ELF-1 (cell line): ENCODE data around the gene KIF26B.

Source experiments
- DNase-seq: peaks from one replicate; pipeline ENCODE4 v3.0.0-alpha.2; 2016; ENCODE audit warnings: low read depth, low spot score

Gene KIF26B

DNA sequence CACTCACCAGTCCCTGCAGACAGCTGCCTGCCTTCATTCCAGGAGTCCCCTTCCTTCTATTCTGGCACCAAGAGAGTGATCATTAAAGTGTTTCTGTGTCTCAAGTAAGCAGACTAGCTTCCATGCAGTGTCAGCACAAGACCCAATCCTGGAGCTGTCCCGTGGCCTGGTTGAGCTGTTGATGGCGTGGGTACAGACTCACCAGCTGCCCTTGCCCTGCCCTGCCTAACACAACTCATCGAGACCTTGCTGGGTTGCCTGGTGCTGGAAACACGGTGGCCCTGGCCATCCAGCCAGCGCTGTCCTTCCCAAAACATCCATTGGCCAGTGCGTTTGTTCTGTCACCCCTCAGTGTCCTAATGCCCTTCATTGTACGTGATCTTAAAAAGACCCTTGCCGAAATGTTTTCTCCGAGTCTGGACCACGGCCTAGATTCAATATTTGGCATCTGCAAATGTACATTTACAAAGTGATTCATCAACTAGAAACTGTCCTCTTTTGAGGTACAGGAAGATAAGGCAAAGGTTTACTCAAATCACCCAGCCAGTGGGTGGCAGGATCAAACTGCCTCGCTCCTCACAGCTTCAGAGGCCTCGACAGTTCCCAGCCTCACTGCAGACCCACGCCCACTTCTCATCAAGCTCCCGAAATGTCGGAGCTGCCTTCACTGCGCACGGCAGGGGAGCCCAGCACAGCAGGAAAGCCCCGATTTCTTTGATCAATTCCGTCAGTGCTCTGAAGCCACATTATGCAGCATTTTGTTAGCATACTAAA lies 494.2 kb downstream of the KIF26B start:
- peak; percentile 84 for DNase-seq

DNA sequence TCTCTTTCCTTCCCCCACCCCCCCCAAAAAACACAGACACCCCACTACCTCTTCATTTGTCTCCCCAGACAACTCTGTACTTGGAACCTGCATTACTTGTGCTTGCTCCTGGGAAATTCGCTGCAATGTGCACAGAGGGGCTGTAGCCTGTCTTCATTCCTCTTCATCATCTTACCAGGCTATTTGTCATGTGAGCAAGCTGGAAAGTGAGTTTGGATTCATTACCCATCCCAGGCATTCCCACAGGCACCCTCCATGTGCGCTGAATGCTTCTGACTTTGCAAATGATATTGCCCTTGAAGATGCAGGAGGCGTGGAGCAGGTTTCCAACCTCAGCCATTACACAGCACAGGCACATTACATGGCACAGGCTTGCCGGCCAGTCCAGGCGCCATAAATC lies 494.9 kb downstream of the KIF26B start:
- no peak for DNase-seq

DNA sequence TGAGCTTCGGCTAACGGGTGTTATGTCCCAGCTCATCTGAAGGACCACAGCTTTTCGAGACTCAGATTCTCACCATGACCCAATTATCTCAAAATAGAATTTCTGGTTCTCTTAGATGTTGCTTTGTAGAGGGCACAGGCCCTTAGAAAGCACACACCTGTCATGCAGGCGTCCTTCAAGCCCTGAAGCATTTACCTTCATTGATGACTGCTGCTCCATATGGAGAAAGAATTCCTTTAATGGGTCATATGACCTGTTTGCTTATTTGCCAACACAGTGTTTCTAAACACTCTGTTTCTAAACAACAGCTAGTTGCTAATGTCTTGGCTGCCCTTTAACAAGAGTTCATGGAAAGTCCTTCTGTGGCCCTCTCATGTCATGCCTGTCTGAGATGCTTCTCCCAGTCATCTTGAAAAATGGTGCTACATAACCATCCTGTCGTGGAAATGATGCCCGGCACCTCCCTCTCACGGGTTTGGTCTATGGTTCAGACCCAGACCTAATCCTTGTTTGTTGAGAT lies 495.7 kb downstream of the KIF26B start:
- DNase-seq: no peak

DNA sequence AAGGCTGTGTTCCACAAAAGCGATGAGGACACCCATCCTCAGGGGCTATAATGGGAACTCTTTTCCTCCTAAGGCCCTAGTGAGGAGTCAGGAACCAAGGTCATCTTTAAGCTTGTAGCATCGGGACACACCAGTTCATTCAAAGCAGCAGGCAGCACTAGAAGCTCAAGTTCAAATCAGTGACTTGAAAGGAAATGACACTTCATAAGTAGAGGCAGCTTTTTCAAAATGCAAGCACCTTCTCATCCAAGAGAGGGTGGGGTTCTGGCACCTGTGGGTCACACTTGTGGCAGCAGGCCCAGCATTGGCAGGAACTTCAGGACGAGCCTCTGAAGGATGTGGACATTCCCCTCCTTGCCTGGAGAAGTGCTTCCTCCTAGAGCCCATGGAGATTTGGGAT lies 496.3 kb downstream of the KIF26B start:
- no peak for DNase-seq

DNA sequence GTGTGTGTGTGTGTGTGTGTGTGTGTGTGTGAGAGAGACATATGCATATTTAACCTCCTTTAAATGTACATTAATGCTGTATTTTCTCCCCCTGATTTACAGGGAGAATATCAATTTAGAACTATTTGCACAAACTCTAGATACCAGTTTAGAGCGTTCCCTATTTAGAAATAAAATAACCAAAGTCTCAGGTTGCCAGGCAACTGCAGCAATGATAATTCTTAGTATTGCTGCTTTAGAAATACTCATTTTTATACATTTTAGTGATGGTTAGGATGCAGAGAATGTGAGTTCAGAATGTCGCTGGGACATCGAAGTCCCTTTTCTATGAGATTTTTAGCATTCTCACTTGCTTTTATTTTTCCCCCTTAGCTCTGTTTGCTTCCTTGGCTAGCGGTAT lies 497.3 kb downstream of the KIF26B start:
- no peak for DNase-seq

DNA sequence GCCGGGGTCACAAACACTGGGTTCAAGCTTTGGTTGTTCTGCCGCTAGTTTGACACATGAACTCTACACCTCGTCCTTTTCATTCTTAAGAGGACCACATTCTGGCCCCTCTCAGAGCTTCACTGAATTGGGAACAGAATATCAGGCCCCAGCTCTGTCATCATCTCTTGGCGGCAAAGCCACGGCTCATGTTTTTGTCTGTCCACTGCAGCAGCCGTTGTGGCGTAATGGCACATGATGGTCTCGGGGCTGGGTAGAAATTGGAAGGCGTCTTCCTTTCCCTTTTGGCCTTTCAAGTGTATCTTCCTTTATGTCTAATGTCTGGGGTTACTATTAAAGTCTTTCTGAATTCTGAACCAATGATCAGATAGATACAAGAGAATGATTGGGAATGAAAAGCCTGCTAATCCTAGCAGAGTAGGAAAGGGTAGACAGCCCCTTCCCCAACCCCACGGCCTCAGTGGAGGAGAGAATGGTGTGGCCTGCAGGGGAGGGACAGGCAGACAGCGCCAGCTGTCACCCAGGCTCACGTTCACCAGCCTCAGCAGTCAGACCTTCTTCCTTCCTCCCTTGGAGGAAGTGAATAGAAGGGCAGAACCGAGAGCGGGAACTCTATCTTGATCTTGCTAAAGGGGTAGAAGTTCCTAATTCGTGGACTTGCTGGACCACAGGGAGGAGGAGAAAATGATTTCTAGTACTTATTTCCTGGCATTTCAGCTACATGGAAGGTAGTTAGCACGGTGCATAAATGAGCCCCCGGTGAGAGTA lies 498.1 kb downstream of the KIF26B start:
- DNase-seq: no peak

DNA sequence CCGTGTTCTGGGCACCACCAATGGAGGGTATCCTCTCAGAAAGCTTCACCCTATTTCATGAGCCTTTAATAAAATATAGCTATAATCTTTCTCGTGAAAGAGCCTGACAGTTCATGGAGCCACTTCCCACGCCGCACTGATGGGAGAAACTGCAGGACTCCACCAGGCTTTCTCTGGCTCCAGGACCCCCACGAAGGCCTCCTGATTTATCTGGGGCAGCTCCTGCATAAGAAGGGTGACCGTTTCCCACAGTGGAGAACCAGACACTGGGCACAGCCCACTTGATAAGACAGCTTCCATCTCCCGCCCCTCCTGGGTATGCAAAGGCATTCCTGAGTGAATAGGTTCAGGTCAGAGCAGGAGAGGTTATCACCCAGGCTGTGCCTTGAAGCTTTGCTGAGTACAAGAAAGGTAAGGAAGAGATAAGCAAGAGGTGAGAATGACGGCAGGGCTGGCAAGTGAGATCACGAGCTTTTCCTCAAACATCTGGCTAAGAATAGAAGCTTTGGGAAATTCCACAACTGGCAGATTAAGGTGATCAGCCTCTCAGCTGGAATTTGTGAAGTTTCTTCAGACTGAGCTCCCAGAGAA lies 499.8 kb downstream of the KIF26B start:
- peak; percentile 78 for DNase-seq

DNA sequence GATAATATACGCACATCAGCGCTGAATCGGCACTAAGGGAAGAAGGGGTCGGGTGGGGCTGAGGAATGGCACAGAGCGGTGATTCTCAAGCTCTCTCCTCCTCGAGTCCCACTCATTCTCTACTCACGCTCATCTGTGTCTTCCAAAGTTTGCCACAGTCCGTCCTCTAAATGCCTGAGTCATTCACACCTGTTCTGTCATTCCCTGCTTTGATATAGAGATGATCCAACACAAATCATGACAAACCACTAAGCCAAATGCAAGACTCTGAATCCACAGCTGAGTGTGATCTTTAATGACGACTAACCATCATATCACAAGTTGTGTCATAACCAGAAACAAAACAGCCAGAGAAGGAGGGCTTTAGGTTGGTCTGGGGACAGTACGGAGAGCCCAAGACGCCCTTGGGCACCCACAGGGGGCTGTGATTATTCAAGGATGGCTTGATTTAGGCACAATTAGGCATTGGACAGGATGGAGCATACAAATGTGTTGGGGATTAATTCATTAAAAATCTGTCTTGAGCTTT lies 501.5 kb downstream of the KIF26B start:
- no peak for DNase-seq

DNA sequence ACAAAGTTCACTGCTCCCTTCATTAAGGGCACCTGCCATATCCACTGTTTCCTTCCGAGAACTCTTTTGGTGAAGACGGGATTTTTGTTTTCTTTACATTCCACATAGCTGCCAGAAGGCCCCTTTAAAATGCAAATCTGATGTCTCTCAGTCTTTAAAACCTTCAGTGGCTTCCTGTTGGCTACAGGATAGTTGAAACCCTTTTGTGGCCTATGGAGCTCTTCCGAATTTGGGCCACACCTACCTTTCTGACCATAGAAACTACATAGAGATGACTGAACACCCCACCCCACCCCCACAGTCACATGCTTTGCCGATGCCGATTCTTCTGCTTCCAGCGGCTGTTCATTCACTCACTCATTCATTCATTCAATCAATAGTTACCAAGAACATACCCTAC lies 502.6 kb downstream of the KIF26B start:
- peak; percentile 57 for DNase-seq

DNA sequence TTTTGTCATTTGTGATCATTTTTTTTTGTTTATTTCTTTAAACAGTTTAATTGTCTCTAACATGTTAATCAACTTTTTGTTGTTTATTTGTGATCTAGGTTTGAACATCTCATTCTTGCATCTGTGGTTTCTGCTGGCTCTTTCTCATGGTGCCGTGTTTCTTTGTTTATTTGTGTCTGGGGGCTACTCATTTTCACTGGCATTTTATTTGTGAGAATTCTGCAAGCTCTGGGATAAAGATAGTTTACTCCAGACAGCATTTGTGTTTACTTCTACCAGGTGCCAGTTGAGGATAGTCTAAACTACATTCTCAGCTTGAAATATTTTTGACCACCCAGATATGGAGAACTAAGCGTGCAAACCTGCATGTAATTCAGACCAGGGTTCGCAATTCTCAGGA lies 508.6 kb downstream of the KIF26B start:
- DNase-seq: no peak

DNA sequence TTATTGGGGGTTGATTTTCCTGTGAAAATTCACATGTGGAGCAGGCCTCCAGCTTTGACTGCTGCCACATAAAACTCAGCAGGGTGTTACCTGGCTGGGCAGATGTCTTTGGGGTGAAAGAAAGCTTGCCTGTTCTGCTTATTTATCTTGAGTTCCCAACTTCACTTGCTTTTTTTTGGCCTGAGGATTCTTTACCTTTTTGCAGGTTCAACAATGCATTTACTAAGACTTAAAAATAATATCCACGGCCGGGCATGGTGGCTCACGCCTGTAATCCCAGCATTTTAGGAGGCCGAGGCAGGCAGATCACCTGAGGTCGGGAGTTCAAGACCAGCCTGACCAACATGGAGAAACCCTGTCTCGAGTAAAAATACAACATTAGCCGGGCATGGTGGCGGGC lies 509.1 kb downstream of the KIF26B start:
- DNase-seq: no peak

DNA sequence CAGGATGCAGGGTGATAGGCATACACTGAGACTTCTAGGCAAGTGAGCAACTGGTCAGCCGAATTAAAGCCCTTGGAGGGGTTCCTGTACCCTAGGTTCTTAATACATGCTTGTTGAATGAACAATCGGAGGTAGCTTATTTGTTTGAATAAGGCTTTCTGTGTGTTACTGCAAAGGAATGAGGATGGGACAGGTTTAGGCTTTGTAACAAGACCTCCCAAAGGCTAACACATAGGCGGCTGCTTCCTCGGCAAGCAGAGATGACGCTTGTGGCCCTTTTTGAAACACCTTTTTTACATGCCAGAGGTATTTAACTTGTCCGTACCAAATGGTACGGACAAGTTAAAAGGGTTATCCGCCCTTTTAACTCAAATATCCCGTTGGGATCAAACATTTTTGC lies 511.6 kb downstream of the KIF26B start:
- DNase-seq: no peak

DNA sequence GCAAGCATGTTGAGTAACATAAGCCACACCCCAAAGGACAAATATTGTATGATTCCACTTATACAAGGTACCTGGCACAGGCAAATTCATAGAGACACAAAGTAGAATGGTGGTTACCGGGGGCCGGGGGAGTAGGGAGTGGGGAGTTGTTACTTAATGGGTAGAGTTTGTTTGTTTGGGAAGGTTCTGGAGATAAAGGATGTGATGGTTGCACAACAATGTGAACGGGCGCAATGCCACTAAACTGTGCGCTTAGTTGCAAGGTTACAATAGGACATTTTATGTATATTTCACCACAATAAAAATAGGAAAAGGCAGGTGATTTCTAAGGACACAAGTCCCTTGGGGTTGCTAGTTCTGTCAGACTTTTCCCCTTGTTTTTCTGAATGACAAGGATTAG lies 516.6 kb downstream of the KIF26B start:
- no peak for DNase-seq

DNA sequence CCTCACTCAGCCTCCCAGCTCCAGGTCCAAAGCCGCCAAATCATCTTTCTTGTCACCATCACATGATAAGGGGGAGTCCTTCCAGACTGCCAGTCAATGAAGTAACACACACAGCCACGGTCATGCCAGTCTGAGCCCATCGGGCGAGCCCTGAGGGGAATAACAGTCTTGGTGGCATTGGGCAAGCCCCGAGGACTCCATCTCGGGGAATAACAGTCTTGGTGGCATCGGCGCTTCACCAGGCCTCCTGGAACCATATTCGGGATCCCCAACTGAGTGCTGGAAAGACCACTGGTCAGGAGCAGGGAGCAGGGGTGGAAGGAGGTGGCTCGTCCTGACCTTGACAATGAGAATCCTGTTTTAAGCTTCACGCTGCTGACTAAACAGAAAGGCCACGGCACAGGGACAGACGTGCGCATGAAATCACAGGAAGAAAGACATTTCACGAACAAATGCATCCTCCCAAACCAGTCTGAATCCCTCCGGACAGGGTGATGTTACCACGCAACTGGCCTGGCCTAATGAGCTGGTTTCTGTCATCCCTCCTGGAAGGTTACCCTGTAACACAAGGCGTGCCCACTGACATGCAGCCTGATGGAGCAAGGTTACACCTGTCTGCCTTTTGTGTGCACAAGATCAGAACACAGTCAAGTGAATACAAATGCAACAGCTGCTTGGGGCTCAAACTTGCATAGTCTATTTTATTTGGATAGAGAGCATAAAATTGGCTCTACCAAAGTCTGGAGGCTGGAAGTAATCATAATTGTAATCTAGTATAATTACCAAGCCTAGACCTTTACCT lies 517.4 kb downstream of the KIF26B start:
- no peak for DNase-seq

DNA sequence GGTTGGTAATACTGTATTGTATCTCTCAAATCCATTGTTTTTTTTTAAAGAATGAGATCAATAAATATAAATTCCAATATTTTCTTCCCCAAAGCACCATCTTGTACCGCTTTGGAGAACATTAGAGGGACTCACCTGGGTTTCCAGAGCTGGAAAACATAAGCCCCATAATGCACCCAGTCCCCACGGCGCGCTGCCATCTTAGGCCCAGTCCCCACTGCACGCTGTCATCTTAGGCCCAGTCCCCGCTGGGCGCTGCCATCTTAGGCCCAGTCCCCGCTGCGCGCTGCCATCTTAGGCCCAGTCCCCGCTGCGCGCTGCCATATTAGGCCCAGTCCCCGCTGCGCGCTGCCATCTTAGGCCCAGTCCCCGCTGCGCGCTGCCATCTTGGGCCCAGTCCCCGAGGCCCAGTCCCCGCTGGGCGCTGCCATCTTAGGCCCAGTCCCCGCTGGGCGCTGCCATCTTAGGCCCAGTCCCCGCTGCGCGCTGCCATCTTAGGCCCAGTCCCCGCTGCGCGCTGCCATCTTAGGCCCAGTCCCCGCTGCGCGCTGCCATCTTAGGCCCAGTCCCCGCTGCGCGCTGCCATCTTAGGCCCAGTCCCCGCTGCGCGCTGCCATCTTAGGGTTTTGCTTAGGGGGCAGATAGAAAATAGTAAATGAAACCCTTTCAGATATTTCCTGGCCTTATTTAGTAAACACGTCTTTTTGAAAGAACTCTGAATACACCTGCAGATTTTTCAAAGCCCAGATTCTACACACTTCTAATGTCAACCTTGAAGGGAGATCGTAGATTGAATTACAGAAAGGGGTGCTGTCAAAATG lies 518.3 kb downstream of the KIF26B start:
- DNase-seq: peak; percentile 72

DNA sequence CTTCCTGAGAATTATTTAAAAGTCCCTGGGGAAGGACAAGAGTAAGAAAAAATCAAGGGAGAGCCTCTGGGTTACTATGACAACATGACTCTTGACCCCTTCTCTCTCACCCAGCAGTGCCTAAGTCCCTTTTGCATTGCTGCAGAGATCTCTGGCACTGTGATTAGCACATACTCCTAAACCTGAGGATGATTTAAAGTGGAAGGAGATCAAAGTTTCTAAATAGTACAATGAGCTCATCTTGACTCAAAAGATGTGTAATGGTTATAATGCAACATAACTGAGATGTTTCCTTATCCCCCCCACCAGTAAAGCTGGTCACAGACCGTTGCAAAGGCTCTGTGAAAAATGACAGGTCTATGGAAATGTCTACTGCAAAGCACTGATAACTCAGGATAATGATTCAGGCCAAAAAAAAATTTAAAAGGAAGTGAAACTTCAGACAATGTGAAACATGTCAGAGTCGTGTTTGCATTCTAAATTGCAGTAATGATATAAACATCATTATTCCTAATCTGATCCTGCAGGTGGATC lies 519.2 kb downstream of the KIF26B start:
- DNase-seq: no peak

DNA sequence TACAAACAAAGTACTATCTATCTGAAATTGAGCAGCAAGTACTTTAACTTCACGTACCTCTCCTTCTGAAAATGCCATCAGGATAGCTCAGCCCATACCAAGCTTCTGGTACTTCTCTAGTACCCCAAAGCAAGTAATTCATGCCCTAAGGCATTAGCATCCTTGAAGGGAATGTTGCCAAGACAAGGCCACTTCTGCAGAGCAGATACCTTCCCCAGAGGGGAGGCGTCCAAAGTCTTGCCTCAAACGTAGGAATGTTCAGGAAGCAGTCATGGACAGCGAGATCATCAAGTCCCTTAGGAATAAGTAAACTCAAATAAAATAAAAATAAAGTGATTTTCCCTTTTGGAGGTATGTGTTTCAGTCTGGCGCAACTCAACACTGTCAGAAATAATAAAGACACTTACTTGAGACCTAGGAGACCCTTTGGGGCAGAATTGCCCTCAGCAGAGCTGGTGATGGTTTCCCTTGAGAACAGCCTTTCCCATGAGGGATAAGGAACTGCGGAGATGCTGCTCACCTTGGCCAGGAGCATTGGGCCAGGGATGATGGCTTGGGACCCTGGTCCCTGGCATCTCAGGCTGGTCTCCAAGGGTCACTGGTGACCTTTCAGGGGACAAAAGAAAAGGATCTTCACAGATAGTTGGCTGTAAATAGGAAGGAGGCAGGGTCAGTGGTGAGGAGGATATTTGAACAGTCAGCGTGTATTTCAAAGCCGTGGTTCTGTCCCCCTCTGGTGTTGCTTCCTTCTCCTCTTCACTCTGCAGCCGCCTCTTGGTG lies 522.9 kb downstream of the KIF26B start:
- DNase-seq: no peak

DNA sequence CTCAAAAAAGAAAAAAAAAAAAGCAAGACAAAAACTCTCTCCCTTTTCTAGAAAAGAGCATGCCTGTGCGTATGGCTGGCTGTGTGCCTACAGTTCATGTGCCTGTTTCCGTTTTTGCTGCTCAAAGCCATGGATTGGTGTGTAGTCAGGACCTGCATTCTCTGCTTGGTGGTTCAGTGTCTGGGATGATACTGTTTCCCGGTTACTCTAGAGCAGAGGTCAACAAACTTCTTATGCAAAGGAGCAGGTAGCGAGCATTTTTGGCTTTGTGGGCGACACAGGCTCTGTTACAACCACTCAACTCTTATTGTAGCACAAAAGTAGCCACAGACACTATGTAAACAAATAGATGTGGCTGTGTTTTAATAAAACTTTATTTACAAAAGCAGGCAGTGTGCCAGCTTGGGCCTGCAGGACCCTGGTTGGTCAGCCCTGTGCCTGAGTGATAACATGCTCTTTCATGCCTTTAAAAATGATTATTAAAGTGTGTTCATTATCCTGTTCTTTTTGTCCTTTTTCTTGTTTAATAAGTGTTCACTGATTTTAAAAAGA lies 524.2 kb downstream of the KIF26B start:
- DNase-seq: no peak
